GM18909 (cell line): Measurements from ENCODE around the gene TENM4.

Source experiments
- ATAC-seq: cut with Tn5 transposase; IDR thresholded peaks from one replicate; pipeline ENCODE4 v1.9.1; 2021; ENCODE audit warnings: mild to moderate bottlenecking; ENCODE audit not compliant: unreplicated experiment, poor library complexity

TENM4 gene

DNA sequence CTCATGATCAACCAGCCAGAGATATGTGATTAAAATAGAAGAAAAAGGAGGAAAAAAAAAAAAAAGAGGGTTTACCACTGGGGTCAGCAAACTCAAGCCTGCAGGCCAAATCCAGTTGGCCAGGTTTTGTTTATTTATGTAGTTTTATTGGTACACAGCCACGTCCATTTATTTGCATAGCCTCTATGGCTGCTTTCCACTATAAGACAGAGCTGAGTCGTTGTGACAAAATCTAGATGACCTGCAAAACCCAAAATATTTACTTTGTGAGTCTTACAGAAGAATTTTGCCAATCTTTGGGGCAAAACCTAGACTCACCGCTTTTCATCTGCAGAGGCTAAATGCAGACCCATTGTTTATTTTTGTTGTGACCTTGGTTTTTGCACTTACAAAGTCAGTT, 87.1 kb downstream of the TENM4 start:
- ATAC-seq: no peak

DNA sequence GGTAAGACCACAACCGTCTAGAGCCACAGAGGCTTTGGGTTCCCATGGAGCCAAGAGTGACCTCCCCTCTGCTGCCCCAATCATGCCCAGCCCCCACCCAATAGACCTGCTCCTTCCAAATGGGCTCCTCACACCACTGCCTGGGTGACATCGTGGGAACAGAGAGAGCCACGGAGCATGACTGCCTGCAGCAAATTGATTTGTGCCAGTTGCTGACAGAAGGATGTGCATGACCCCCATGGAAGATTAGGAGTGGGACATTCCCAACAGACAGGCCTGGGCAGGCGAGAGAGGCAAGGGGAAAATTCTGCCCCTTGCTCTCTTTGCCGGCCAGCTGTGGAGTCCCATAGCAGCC, 88.5 kb downstream of the TENM4 start:
- ATAC-seq: no peak

DNA sequence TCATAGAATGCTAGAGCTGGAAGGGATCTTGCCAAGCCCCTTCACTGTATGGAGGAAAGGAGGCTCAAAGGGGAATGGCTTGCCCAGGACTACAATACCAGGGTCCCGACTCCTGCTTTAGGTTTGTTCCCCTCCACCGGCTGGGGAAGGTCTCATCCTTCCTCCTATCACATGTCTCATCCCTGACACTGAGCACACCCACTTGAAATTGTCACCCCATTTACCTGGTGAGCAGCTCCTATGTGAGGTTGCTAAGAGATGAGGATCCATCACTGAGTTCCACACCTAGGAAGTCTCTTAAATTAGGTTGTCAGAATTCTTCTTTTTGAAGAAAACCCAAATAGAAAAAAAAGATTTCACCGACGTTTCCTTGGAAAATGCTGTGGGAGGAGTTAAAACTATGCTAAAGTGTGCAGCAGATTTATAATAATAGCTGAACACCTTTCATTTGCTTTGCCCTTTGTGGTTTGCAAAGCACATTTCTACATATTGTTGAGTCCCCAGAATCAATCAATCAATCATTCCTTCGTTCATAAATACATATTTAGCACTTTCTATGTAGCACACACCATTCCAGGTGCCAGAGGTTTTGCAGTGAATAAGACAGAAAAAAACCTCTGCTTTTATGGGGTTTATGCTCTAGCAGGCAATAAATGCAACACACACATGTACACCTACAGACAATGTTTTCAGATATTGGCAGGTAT, 91.7 kb downstream of the TENM4 start:
- ATAC-seq: no peak

DNA sequence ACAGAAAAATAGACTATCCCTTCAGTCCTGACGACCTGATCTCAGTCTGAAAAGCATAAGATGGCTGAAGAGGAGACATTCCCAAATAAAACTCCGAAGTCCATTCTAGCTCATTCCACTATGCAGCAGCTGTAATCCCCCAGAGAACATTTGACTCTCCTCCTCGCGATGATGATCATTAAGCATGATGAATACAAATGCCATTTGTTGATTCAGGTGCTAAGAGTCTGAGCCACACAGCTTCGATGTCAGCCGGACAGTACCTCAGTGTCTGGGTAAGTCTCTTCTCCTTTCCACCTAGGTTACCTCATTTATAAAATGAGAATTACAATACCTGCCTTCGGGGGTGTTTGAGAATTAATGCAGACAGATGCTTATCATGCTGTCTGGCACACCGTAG, 94.8 kb downstream of the TENM4 start:
- no peak for ATAC-seq

DNA sequence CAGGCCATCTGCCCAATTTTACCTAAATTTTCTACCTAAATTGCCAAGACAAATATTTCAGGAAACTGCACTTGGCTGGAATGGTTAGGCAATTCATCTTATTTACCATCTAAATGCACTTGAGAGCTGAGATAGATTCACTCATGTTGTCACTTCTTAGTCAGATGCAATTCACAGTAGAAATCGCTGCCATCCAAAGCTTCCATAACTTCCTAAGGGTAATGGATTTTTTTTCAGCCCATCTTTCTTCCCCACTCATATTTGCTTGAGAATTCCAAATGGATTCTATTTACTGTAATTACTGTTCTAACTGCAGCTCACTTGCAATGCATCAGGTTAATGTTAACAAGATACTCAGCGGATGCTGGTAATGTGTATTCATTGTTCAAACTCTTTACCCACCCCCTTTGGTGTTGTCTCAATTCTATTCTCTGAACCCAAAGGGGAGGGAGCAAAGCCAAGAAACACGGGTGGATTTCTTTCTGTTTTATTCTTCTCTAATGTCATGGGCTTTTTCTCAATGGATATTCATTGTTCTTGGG, 96.0 kb downstream of the TENM4 start:
- no peak for ATAC-seq

DNA sequence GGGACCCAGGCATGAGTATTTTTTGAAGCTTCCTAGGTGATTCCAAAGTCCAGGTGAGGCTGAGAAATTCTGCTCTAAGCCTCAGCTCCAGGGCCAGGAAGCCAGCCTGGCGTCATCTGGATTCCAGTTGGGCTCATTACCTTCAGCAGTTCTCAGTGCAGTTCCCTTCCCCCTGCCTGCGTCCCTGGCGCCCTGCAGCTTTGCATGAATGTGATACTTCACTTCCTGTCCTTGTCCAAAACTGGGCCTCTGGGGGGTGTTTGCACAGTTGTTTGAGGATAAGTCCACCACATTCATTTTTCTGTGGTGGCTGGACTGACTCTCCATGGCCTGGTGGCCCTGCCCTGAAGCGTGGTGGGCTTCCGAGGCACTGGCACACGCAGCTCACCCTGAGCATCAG, 98.1 kb downstream of the TENM4 start:
- ATAC-seq: no peak

DNA sequence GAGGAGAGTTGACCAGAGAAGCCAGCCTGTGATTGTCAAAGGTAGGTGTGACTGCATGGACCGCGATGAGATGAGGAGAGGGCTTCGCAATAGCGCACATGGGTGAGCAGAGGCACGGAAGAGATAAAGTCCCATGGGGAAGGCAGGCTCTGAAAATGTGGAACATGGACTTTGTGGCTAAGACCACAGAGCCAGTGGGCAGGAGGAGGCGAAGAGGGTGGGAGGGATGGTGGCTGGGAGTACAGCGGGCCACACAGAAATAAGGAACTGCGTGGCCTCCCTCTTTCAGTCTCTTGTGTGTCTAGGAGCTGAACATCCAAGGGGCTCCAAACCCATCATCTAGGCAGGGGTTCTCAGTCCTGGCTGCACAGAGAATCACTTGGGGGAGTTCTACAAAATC, 98.6 kb downstream of the TENM4 start:
- no peak for ATAC-seq

DNA sequence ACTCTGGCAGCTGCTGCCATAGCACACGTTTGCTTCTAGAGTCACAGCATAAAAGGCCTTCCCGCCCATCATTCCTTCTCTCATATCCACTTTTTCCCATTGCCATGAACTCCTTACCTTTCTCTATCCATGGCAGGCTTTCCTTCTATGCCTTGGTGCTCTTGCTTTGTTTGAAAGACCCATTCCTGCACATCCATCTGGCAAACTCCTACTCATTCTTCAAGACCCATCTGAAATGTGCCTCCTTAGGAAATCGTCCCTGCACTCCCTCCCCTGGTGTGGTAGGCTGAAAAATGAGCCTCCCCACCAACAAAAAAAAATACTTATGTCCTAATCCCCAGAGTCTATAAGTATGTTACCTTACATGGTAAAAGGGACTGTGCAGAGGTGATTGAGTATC, 100.3 kb downstream of the TENM4 start:
- ATAC-seq: no peak

DNA sequence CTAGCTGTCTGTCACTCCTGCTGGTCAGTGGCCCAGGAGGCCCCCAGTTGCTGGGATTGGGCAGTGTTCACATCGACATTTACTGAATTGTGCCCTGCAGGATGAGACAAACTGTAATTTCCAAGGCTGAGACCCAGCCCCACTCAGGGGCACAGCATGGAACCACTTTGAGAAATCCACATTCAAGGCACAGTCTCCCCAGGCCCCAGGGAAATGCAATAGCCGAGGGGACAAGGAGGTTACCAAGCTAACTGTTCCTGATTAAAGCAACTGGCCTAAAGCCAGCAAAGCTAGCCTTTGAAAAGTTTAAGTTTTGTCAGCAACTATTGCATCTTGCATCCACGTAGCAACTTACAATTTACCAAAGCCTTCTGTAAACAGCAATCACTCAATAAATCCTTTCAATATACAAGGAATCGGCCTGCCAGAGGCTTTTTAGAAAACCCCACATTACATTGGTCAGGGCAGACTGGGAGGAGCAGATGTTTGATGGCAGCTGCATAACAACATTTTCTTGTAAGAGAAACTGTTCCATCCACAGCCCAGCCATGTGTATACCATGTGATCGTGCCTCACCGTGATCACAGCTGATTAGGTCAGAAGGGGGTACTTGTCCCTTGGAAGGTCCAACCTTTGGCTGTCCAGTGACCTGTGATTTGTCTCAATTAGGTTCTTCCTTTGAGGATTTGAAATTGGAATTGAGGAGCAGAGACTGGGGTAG, 103.9 kb downstream of the TENM4 start:
- no peak for ATAC-seq

DNA sequence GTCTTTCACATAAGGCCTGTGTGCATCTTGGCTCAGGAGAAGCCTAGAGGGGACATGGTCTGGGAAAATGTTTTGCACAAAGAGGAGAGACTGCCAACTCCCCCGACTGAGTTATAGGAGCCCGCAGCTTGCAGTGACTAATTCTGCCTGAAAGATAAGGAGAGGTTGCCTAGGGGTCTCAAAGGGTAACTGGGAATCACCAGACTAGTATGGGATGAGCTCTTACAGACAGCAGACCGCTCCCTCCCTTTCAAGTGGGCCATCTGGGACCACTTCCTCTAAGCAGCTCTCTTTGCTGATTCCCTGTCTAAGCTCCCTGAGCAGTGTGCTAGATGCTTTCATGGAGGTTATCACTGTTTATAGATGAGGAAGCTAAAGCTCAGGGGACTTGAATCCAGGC, 105.1 kb downstream of the TENM4 start:
- ATAC-seq: no peak

DNA sequence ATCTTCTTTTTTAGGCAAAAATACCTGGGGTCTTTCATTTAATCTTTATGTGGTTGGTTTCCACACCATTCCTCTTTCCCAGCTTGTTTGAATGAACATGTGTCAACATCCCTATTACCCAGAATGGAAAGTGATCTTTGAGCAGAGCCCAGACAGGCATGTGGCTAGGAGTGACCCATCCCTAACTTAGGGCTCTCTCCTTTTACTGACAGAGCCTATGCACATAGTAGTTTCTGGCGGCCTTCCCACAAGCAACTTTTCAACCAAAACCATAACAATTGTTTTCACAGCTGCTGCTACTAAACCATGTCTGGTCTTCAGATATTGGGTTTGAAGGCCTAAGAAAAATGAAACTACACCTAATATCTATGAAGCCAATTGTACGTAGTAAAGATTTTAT, 107.5 kb downstream of the TENM4 start:
- no peak for ATAC-seq

DNA sequence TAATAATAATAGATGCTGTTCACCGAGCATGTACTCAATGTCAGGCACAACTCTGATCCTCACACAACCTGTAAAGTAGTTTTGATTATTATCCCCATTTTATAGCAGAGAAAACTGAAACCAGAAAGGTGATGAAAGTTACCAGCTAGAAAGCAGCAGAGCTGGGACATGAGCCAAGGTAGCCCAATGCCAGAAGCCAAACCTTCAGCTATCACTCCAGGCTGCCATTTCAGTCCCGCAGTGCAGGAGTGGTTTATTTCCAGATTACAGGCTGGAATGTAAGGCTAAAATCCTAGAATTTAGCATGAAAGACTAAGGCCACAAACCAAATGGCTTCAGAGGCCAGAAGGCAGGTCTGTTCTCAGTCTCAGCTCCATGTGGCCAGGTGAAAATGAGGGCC, 108.8 kb downstream of the TENM4 start:
- no peak for ATAC-seq

DNA sequence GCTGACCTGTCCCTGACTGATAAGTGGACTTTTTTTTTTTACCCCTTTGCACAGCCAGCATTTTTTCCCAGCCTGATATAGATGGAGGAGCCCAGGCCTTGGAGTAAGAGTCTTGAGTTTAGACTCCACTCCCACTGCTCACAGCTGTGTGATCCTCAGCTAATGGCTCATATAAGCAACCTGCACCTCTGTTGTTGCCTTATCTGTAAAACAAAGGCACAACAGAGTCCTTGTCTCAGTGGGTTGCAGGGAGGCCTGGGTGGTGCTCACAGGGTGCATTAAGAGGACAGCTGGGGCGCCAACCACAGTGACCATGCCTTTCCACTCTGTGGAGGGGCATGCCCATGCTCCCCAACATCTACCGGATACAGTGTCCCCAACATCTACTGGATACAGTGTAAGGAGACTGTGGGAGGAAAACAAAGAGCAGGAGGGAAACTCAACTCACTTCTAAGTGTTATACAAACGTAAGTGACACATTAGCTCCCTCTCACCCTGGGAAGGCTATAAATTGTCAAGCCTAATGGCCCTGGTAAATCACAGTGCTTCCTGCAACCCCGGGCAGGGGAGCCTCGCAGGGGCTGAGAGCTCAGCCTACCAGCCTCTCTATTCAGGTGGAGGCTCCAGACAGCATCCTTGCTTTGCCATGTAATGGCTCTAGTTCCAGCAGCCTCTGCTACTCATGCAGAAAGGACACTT, 109.5 kb downstream of the TENM4 start:
- ATAC-seq: no peak

DNA sequence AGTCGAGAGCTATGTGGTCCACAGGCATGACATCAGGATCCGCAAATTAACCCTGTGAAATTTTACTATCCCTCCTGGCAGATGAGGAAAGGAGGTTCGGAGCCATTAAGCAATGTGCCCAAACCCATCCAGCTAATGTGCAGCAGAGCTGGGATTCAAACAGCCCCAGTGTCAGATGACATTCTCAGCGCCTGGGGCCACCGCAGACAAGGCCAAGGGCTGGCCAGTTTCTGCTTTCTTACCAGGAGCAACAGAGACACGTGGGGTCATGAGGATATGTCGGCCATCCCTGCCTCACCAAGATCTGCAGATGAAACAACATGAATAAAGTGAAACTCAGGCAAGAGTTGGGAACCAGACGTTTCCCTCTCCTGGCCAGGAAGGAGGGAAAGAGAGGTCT, 110.2 kb downstream of the TENM4 start:
- no peak for ATAC-seq

DNA sequence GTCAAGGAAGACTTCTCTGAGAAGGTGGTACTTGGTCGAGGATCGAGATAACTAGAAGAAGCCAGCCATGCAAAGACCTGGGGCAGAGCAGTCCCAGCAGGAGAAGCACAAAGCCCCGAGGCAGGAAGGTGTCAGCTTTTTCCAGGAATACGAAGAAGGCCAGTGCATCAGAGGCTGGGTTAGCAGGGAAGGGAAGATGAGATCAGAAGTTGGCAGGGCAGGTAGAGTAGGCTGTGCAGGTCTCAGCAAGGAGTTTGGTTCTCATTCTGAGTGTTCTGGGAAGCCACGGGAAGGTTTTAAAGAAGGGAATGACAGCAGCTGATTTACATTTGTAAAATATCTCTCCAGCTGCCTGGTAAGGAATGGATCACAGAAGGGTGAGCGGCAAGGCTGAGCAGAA, 111.3 kb downstream of the TENM4 start:
- no peak for ATAC-seq

DNA sequence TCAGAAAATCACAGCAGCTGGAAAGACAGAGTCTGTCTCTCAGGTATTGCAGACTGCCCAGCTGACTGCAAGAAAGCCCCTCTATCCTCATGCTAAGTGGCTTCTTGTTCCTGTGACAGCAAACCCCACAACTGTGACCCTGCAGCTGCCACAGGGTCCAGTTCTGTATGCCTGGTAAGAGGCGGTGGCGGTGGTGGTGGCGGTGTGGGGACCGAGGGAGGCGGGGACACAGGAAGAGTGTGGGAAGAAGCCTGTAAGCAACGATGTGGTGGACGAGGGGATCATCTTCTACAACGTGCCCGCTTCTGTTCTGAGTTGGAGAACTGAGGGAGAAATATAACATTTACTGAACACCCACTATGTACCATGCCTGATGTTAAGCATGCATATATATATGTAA, 112.4 kb downstream of the TENM4 start:
- ATAC-seq: no peak

DNA sequence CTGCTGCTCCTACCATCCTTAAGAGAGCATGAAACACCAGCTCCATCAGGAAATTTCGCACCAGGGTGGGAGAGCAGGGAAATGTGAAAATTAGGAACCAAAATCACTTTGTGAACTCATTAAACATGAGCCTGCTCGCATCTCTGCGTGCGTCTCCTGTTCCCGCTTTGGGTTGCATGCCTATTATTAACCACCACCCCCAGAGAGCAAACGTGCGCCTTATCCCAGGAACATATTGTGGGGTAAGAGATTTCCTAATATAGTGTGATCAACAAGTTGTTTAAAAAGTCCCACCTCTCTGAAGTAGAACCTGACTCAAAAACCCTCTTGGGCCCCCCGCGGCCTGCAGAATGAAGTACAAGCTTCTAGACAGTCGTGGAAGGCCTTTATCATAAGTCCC, 115.0 kb downstream of the TENM4 start:
- no peak for ATAC-seq

DNA sequence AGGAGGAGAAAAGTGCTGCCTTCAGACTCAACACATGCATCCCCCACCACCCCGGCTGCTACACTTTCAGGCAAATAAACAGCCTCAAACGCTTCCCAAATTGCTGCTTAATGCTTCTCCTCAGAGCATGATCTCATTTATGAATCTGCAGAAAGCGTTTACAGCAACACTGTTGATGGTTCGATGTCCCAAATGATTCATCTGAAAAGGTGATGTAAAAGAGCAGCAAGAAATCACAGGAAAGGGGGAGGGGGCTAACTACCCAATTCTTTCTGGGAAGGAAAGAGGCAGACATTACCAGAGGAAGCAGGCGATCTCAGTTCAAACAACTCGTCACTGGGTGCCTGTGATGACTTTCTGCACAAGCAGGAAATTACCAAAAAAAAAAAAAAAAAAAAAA, 119.6 kb downstream of the TENM4 start:
- no peak for ATAC-seq

DNA sequence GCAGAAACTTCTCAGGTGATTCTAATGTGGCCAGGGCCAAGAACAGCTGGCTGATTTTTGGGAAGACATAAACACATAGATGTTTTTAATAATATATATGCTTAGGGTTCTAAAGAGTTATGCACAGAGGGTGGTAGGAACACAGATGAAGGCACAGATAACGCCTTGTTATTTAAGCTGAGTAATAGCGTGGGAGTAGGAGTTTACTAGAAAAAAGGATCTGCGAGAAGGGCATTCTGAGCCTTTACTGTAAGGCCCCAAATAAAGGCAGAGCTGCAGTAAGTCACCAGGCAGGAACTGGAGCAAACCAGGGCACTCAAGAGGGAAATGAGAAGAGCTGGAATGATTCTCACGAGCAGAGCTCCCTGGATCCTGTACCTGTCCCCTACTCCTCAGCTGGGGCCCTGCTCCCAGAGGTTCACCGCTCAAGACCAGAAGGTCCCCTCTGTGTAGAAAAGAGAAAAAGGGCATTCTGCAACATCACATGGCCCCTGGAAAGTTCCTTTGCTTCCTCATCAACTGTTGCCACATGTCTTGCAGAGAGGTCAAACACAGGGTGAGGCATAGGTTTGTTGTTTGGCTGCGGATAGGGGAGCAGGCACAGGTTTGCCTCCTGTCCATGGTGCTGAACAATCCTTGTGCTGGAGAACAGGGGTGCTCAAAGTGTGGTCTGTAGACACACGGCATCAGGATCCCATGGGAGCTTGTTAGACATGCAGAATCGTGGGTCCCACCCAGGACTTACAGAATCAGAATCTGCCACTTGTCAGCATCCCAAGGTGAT, 125.7 kb downstream of the TENM4 start:
- ATAC-seq: no peak

DNA sequence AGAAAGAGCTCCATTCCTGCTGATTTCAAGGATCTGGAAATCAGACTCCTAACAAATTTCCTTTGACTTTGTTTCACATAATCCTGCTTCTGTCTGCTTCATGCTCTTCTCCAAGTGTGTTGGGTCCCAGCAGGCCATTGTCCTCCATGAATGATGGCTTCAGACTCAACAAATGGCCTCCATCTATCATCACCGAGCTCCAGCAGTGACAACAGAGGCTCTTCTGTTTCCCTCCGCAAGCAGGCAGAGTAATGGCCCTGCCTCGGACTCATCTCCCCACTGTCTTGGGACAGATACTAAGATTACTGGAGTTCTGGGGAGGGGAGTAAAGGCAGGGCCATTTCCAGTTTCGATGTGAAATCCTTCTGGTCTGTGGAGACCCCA, 127.3 kb downstream of the TENM4 start:
- no peak for ATAC-seq
